GM19043 (cell line): ENCODE data around the gene NOM1.

Source experiments
- ATAC-seq: cut with Tn5 transposase; IDR thresholded peaks from one replicate; pipeline ENCODE4 v1.9.1; 2021; ENCODE audit warnings: low read depth; ENCODE audit not compliant: unreplicated experiment

The NOM1 gene

DNA sequence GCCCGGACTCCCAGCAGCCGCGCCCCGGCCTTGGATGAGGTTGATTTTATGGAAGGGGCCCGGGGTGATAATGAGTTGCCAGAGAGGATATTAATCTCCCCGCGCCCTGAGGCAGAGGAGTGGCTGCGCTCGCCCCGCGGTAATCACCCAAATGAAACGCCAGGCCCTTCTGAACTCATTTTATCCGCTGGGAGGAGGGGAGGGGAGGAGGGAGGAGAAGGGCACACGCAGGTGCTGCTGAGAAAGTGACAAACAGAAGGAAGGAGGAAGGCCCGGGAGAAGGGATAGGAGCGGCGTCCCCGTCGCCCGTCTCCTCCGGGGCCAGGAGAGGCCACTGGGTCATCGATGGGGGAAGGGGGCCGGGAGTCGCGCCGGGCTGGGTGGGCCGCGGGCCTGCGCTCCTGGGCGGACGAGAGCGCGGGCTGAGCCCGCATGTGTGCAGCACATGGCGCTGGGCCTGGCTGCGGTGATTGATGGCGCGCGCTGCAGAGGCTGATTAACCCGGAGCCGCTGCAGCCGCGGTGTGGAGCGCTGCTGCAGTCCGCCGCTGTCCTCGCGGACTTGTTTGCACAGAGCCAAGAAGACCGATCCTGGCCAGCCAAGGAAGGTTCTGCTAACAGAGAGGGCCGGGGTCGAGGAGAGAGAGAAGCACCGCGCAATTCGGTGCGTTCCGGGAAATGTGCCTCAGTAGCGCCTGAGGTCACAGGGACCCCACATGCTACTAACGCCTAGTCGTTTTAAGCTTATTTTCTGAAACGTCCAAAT is 54.4 kb downstream of the NOM1 start:
- no peak for ATAC-seq

DNA sequence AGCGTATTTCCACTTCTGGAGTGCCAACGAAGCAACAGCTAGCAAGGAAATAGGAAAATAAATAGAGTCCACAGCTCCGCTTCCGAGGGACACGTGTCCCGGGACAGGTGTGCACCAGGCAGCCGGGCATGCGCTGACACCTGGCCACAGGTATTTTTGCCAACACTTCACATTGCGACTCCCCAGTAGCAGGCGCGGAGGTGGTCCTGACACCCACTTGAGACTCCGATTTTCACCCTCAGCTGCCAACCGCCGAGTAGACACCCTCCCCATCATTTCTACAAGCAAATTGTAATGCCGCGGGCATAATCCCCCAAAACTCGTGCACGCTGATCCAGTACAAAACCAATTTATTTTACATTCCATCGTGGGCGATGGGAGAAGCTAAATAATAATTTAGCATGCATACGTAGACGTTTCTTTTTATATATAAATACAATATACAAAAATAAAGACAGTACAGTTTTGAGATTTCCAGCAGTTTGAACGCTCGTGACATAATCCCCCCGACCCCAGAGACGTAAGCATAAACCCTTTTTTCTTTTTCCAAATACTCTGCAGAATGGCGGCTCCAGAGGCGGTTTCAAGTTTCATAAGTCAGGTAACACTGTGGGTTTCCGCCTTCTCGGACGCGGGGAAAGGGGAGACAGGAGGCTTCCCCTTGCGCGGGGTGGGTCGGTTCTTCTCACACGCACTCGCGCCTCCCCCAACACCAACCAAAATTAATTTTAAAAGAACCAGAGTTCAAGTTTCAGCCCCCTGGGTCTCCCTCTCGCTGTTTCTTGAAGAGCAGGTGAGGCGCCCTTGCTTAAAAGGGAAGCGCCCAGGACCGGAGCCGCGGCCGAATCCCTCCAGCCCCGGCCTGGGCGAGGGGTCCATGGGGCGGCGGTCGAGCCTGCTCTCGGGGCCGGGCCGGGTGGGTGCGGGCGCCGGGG is 55.3 kb downstream of the NOM1 start:
- no peak for ATAC-seq

DNA sequence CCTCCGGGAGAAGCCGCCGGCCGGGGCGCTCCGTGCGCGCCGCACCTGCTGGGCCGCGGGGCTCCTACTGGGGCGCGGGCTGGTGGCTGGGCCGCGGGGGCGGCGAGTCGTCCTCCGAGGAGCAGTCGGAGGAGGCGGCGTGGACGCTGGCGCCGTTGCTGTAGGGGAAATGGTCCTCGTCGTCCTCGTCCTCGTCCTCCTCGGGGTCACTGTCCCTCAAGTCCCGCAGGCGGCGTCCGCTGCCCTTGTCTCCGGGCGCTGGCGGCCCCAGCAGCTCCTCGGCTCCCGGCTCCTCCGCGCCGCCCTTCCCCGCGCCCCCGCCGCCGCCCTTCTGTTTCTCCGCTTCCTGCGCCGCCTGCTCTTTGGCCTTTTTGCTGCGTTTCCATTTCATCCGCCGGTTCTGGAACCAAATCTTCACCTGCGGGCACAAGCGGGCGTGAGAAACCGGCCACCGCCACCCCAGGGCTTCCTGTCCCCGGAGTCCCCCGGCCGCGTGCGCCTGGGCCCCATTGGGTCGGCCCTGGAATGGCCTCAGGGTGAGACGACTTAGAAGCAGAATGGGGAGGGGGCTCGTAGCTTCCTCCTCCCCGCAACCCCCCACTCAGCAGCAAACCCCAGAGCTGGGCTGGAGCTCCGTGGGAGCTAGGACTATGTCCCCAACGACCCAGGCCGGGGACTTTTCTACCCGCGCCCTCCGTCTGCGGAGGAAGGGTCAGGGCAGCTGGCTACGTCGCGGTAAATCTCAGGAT is 56.1 kb downstream of the NOM1 start:
- no peak for ATAC-seq

DNA sequence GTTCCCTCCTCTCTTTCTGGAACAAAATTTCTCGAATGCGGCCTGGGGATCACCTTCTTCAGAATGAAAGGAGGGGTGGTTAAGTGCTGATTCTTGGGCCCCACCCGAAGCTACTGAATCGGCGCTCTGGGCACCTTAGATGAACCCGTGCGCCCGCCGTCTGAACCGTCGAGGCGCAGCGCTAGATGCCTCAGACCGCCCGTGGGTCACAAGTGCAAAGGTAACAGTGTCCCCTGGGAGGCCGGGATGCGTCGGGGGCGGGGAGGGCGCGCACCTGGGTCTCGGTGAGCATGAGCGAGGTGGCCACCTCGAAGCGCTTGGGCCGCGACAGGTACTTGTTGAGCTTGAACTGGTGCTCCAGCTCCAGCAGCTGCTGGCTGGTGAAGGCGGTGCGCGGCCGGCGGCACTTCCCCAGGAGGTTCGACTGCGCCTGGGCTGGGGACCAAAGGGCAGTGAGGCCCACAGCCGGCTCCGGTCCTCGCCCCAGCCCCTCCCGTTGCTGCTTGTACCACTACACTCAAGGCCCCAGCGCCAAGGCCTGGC is 56.8 kb downstream of the NOM1 start:
- no peak for ATAC-seq

DNA sequence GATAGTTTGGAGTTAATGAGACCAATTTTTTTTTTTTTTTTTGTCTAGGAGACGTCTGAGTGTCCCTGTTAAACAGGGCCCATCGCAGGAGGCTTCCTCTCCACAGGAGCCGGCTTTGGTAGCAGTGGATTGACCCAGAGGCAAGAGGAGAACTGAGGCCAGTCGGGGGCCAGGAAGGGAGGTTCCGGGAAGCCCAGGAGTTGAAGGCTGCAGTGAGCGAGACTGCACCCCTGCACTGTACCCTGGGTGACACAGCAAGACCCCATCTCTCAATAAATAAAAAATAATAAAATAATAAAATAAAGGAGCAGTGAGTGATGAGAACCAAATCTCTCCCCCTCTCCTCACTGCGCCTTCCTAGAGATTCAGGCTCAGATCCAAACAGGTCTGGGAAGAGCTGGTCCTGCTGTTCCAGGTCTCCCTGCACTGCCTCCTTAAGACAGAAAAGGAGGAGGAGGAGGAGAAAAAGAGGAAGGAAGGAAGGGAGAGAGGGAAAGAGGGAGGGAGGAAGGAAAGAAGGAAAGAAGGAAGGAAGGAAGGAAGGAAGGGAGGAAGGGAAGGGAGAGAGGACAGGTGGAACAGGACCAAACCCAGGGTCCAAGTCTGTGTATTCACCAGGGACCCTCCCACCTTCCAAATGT is 57.4 kb downstream of the NOM1 start:
- no peak for ATAC-seq

DNA sequence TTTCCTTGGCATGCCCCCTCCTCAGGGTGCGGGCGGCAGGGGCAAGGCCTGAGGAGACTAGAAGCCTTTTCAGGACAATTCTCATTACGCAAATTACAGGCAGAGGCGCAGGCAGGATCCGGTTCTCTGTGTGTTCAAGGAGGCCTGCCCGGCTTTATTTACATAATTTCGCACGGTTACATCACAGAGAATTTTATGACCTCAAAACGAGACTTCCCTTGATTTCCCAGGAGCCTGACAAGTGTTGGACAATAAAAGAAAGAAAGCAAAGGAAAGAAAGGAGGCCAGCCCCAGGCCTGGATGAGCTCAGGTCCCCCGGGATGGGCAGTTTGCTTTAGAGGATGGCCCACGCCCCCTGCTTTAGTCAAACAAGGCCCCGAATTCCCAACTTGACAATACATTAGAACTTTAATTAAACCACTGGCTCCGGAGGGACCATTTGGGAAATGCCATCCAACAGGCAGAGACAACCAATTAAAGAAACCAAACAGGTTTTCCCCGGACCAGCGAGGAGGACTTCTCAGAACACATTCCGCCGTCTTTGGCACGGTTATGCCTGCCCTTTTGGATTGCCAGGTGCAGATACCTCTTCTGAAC is 58.1 kb downstream of the NOM1 start:
- ATAC-seq, result no peak

DNA sequence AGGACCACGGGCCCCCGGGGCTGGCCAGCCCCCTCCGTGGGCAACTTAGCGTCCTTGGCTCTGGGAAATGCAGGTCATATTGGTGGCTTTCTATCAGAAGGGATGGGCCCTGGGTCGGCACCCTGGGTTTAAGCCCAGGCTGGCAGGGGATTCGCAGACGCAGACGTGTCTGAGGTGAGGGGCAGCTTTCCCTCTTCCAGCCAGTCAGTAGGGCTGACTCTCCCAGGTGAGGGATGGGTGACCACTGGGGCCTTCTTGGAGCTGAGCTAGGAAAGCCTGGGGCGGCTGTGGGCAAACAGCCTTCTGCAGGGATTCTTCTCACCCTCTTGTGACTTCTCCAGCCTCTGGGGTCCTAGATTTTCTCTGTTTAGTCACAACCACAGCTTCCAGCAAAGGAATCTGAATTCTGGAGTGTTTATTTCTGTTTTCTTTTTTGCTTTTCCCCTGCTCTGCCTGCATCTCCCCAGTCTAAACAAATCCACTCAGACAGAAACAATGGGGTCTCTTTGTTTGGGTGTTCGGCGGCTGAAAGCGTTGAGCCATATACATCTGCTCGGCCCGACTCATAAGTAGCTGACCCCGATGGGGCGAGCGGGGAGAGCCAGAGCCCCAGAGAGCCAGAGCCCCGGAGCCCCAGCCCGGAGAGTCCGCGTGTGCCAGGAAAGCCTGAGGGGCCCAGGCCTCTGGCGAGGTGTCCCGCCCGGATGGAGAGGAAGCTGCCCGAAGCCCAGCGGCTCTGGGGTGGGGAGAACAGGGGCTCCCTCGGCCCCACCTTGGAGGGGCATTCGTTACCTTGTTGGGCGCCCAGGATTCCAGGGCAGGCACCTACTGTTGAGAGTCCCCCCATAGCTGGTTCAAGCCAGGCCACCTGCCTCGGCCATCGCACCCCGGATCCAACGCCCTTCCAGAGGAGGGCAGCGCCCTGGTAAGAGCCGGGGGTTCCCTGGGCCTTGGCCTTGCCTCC is 59.0 kb downstream of the NOM1 start:
- no peak for ATAC-seq

DNA sequence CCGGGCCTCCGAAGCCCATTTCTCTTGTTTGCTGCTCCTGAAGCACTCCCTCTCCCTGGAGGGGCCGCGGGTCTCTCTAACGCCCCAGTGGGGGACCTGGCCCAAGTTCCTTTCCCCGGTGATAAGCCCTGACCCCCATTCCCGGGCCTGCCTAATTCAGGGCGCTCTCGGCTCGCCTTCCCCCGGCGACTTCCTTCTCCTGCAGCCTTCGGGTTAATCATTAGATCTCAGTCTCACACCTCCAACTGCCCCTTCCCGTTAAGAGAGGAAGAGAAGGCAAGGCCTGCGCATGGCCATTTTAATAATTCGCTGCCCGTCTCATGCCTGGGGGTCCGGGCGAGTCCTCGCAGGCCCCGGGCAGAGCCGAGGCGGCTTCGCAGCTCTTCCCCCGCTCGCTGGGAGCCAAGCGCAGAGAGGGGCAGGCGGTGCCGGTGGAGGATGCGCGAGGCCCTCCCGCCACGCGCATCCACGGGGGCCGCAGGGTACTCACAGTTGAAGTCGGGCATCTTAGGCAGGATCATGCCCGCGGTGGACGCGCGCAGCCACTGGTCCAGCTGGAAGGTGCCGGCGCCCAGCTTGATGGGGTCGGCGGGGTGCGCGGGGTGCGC is 59.8 kb downstream of the NOM1 start:
- ATAC-seq, result peak; percentile 40

DNA sequence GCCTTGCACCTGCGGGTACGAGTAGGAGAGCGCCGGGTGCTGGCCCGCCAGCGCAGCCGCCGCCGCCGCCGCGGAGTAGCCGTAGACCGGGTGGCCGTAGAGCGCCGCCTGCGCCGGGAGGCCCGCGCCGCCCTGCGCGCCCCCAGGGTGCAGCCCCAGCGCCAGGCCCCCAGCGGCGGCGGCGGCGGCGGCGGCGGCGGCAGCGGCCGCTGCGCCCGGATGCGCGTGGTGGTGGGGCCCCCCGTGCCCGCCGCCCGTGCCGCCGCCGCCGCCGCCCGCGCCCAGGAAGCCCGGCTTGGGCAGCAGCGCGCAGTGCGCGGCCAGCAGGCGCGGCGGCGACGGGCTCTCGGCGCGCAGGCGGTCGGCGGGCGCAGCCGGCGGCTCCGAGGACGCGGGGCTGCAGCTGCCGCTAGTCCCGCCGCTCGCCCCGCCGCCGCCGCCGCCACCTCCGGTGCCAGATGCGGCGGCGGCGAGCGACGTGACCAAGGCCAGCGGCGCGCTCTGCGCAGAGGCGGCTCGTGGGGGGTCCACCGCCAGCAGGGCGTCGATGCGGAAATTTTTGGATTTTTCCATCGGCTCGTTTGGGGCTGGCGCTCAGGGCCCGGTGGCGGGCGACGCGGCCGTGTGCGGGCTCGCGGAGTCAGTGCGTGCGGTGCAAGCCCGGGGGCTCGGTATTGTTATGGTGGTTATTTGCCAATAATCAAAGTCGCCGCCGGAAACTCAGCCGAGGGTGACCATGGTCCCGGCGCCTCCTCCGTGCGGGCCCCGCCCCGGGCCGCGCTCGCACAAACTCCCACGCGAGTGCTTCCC is 60.5 kb downstream of the NOM1 start:
- peak; percentile 7 for ATAC-seq

DNA sequence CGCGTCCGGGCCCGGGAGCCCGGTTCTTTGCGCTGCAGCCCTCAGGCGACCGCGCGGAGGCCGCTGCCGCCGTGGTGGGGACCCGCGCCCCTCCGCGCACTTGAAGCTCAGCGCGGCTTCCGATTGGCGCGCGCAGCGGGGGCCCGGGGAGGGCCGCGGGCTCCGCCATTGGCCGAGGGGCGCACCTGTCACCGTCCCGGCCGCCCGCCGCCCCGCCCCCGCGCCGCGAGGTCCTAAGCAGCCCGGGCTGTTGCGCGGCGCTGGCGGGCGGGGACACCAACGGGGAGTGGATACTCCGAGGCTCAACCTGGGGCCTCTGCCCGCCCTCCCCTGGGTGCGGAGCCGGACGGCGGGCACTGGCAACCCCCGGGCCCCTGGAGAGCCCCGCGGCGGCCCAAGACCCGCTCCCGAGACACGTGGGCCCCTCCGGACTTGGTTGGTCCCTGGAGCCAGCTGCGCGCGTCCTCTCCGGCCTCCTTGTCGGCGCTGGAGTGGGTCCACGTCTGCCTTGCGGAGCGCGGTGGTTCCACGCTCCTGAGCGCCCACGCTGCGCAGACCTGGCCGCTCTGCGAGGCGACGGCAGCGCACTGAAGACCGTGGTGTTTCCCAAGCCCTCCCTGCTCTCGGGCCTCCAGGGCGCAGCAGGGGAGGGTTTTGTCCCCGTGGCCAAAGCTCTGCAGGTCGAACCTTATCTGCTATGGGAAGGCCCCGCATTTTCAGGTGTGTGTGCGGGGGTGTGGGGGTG is 61.2 kb downstream of the NOM1 start, which contains the start of gene MNX1:
Gene MNX1 (minus strand): TSS at position 76 of the 745 bp plus-strand sequence. CDS start 313 bp downstream, outside the sequence.
- peak; percentile 55 for ATAC-seq

DNA sequence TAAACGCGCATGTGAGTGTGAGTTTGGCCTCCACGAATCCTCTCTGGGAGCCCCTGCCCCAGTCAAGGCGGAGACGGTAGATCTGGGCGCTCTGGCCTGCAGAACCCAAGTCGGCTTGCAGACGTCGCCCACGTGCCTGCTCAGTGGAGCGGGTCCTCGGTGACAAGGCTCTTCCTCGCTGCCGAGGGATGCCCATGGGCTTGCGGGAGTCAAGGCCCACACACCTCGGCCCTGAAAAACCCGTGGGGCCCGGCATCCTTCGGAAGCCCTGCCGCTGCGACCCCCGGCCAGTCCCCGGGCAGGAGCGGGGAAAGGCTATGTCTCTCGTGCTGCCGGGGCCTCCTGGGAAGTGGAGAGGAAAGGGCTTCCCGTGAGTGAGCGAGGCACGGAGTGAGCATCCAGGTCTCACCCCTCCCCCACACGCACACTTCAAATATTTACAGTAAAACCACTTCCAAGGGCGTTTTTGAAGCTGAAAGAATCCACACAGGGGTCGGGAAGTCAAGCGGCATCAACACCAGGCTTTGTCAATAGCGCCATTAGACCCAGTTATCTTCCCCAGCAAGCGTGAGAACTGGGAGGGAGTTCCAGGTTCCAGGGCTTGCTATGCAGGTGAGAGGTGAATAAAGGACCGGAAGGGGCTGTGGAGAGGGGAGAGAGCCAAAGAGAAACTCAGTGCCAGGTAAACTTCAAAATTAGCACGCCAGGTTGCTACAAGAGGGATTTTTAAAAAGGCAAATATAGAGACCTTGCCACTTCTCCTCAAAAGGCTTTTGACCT is 62.0 kb downstream of the NOM1 start:
- no peak for ATAC-seq

DNA sequence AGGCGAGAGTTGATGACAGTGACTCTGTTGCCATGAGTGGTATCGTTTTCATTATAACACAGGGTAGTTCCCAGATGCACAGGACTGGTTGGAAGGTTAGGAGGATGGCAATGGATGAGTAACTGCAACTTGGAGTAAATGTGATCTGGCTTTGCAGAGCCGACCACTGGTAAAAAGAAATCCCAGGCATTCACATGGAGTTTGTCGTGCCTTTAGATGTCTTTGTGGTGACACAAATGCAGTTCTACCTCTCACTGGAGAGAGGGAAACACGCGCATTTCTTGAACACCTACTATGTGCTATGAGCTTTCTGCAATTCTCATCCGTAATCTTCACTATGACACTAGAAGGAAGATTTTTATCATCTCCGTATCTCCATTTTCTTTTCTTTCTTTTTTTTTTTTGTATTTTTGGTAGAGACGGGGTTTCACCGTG is 62.6 kb downstream of the NOM1 start:
- no peak for ATAC-seq

DNA sequence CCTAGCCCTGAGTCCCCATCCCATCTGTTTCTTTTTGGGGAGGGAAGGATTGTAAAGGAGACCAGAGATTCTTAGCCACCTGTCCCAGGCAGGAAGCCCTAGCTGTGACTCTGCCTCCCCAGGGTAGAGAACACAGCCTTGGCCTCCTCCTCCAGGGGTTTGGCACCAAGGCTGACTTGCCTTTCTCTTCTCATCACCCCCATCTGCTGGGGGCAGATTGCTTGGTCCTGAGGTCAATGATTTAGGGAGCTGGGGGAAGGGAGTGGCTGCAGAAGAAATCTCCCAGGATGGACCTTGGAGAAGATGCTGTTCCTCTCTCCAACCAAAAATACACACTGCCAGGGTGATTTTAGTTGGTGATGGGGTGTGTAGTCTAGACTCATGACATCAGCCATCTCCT is 63.6 kb downstream of the NOM1 start:
- ATAC-seq, result no peak

DNA sequence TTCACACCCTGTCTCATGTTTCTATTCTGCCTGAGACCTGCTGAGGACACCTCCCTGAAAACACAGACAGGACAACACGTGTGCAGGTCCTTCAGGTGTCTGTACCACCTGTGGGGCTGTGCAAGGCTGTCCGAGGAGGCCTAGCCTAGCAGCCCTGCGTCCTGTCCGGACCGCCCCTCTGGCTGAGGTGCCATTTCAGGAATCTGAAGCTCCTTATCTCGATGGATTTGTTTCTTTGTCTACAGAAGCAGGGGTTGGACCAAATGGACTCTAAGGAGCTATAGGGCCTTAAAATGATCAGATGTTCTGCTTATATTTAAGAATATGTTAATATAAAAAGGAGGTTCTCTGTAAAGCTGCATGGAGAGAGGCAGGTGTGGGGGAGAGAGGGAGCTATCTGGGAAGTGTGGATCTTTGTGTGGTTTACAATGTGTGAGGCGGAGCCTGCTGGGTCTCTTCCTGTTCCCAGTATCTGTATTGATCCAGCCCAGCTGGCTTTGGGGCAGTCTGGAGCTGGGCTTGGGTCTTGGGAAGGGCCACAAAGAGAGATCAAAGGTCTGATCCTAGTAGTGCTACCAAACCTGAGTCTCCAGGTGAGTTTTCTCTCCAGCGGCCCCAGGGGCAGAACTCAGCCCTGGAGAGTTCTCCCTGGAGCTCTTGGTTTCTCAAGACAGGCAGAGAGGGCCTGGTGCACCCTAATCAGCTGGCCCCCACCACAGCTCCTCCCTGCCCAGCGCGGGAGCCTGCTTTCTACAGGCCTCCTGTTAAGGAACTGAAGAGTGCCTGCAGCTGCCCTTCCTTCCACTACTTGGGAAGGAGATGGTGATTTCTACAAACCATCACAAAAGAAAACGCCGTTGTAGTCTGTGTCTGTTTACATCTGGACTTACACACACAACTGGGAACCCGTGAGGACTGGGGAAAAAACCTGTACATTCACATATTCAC is 64.4 kb downstream of the NOM1 start:
- ATAC-seq, result no peak
